ENCODE results near the gene COL7A1. TPM values are rescaled to one million over a fixed set of nuclear protein-coding genes. Genes with fewer than 3 reads are reported as not detected.

COL7A1 gene
- total and polyA plus RNA-seq, 2 of the 13 experiments (the other 11 are each of a cell fraction or from before 2014, with no cell fraction given) = 2.7 to 11.7 TPM

DNA sequence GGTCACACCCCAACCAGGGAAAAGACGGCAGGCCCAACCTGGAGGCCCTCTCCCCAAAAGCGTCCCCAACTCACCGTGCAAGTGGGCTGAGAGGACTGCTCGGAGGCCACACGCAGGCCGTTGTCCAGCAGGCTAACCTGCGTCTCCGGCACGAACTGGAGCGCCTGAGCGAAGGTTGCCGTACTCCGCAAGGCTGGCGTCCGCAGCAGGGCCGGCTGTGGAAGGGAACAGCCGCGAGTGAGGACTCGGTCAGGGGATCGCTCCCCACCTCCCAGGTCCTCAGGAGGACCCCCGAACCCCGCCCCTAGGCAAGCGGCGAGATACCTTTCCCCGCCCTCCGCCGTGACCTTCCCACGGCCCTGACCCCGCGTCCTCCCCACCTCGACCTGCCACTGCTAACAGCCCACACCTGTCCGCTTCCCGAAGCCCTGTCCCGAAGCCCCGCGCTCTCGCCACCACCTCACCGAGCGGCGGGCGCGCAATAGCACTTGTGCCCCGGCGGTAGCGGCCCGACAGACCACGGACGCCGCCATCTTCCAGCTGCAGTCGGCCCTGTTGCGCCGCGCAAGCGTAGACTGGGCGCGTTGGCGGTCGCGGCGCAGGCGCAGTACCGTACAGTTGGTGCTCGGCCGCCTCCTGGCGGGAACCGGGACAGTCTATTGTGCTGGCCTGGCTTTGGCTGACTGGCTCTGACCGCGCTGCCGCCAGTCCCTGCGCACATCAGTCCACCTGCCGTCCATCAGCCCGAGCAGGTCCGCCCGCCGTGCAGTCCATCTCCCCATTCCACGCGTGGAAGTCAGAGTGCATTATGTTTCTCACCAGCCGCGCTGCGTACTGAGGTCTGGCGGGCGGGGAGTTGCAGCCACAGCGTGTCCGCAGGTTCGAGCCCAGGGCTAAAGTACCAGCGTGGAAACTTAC is 14.2 kb upstream of the COL7A1 start, which contains the start of gene UQCRC1 (continued):
- TF ChIP-seq DPF2 (CRISPR knock-in tag; IDR thresholded peaks at IDR 0.05; ENCODE audit: borderline replicate concordance, low read depth) (no peak), SAFB2 (CRISPR knock-in tag; IDR thresholded peaks at IDR 0.05; ENCODE audit: borderline replicate concordance, low read depth) (peak; percentile 93), DRAP1 (CRISPR knock-in tag; IDR thresholded peaks at IDR 0.05) (peak; percentile 83), HMGA1 (CRISPR knock-in tag; conservative IDR thresholded peaks at IDR 0.05) (no peak), HIVEP1 (CRISPR knock-in tag; IDR thresholded peaks at IDR 0.05) (peak; percentile 90), FOXA1 (IDR thresholded peaks at IDR 0.05) (no peak), FOXA1 (CRISPR knock-in tag; IDR thresholded peaks at IDR 0.05) (no peak), RCOR2 (CRISPR knock-in tag; IDR thresholded peaks at IDR 0.05) (peak; percentile 65; the same call in 1 of the 2 replicates), NFE2L2 (IDR thresholded peaks at IDR 0.05; ENCODE audit: low read length) (no peak), MATR3 (CRISPR knock-in tag; IDR thresholded peaks at IDR 0.05) (no peak), FUBP1 (CRISPR knock-in tag; IDR thresholded peaks at IDR 0.05; ENCODE audit: borderline replicate concordance) (no peak), ZNF567 (CRISPR knock-in tag; IDR thresholded peaks at IDR 0.05; ENCODE audit: borderline replicate concordance) (peak; percentile 96), ZNF44 (CRISPR knock-in tag; IDR thresholded peaks at IDR 0.05) (no peak; the same call in 1 of the 2 replicates), FOSL2 (CRISPR knock-in tag; IDR thresholded peaks at IDR 0.05) (no peak; the same call in 1 of the 2 replicates), MXD3 (CRISPR knock-in tag; IDR thresholded peaks at IDR 0.05) (no peak; the same call in 1 of the 2 replicates), SNAI1 (CRISPR knock-in tag; IDR thresholded peaks at IDR 0.05; ENCODE audit: borderline replicate concordance) (peak; percentile 96), ZBTB42 (CRISPR knock-in tag; IDR thresholded peaks at IDR 0.05) (no peak), ISX (CRISPR knock-in tag; conservative IDR thresholded peaks at IDR 0.05) (no peak), RBFOX2 (IDR thresholded peaks at IDR 0.05; ENCODE audit: low read depth, low read length) (peak; percentile 99)
- TF ChIP-seq, protein P1, sequence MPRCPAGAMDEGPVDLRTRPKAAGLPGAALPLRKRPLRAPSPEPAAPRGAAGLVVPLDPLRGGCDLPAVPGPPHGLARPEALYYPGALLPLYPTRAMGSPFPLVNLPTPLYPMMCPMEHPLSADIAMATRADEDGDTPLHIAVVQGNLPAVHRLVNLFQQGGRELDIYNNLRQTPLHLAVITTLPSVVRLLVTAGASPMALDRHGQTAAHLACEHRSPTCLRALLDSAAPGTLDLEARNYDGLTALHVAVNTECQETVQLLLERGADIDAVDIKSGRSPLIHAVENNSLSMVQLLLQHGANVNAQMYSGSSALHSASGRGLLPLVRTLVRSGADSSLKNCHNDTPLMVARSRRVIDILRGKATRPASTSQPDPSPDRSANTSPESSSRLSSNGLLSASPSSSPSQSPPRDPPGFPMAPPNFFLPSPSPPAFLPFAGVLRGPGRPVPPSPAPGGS (CRISPR knock-in tag; IDR thresholded peaks at IDR 0.05) = 0 out of 2 replicates have a peak, but pooled peaks have one; percentile 54
- TF ChIP-seq, protein P2, sequence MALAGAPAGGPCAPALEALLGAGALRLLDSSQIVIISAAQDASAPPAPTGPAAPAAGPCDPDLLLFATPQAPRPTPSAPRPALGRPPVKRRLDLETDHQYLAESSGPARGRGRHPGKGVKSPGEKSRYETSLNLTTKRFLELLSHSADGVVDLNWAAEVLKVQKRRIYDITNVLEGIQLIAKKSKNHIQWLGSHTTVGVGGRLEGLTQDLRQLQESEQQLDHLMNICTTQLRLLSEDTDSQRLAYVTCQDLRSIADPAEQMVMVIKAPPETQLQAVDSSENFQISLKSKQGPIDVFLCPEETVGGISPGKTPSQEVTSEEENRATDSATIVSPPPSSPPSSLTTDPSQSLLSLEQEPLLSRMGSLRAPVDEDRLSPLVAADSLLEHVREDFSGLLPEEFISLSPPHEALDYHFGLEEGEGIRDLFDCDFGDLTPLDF (CRISPR knock-in tag; IDR thresholded peaks at IDR 0.05) = peak; percentile 85
- TF ChIP-seq, protein P3, sequence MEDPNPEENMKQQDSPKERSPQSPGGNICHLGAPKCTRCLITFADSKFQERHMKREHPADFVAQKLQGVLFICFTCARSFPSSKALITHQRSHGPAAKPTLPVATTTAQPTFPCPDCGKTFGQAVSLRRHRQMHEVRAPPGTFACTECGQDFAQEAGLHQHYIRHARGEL (CRISPR knock-in tag; IDR thresholded peaks at IDR 0.05) = peak; percentile 85; the same call in 1 of the 2 replicates
- TF ChIP-seq, protein P4, sequence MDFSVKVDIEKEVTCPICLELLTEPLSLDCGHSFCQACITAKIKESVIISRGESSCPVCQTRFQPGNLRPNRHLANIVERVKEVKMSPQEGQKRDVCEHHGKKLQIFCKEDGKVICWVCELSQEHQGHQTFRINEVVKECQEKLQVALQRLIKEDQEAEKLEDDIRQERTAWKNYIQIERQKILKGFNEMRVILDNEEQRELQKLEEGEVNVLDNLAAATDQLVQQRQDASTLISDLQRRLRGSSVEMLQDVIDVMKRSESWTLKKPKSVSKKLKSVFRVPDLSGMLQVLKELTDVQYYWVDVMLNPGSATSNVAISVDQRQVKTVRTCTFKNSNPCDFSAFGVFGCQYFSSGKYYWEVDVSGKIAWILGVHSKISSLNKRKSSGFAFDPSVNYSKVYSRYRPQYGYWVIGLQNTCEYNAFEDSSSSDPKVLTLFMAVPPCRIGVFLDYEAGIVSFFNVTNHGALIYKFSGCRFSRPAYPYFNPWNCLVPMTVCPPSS (IDR thresholded peaks at IDR 0.05) = no peak

Data from HepG2 (cell line).